Measurements from ENCODE around the gene TOB1.
"Not testable (repeated sequence)": the region's sequence is repeated elsewhere in the genome, so short reads cannot be mapped to it uniquely, and the experiment has no call there.

TOB1 gene

GRCh38 chr17:50898369-50899004 lies 32.3 kb upstream of the TOB1 start:
- no peak for DNase-seq (ENCODE audit: low read depth, low spot score)

- DNase-seq (ENCODE audit: low read depth, low spot score) = not testable (repeated sequence)
These were observed 28.4 kb upstream of the TOB1 start for GRCh38 chr17:50894513-50894912.

GRCh38 chr17:50893183-50893993 lies 27.2 kb upstream of the TOB1 start:
- DNase-seq (ENCODE audit: low read depth, low spot score) = peak; percentile 73

- DNase-seq (ENCODE audit: low read depth, low spot score) = no peak
These were observed 26.1 kb upstream of the TOB1 start for GRCh38 chr17:50892101-50892776.

GRCh38 chr17:50891577-50891989 lies 25.4 kb upstream of the TOB1 start:
- peak; percentile 44 for DNase-seq (ENCODE audit: low read depth, low spot score)

GRCh38 chr17:50890675-50891516 lies 24.7 kb upstream of the TOB1 start:
- no peak for DNase-seq (ENCODE audit: low read depth, low spot score)

- DNase-seq (ENCODE audit: low read depth, low spot score) = no peak
These were observed 23.5 kb upstream of the TOB1 start for GRCh38 chr17:50889528-50890118.

- DNase-seq (ENCODE audit: low read depth, low spot score) = no peak
These were observed 21.6 kb upstream of the TOB1 start for GRCh38 chr17:50887705-50888245.

- peak; percentile 75 for DNase-seq (ENCODE audit: low read depth, low spot score)
These were observed 18.5 kb upstream of the TOB1 start for GRCh38 chr17:50884439-50885311.

- no peak for DNase-seq (ENCODE audit: low read depth, low spot score)
These were observed 17.8 kb upstream of the TOB1 start for GRCh38 chr17:50883850-50884438.

- no peak for DNase-seq (ENCODE audit: low read depth, low spot score)
These were observed 16.7 kb upstream of the TOB1 start for GRCh38 chr17:50882851-50883250.

- no peak for DNase-seq (ENCODE audit: low read depth, low spot score)
These were observed 15.0 kb upstream of the TOB1 start for GRCh38 chr17:50881182-50881581.

GRCh38 chr17:50879086-50879485 lies 12.9 kb upstream of the TOB1 start:
- no peak for DNase-seq (ENCODE audit: low read depth, low spot score)

GRCh38 chr17:50877838-50878237 lies 11.7 kb upstream of the TOB1 start:
- no peak for DNase-seq (ENCODE audit: low read depth, low spot score)

GRCh38 chr17:50877042-50877441 lies 10.9 kb upstream of the TOB1 start:
- not testable (repeated sequence) for DNase-seq (ENCODE audit: low read depth, low spot score)

- no peak for DNase-seq (ENCODE audit: low read depth, low spot score)
These were observed 8.9 kb upstream of the TOB1 start for GRCh38 chr17:50875074-50875473.

GRCh38 chr17:50872710-50873424 lies 6.7 kb upstream of the TOB1 start:
- DNase-seq (ENCODE audit: low read depth, low spot score) = no peak

- DNase-seq (ENCODE audit: low read depth, low spot score) = no peak
These were observed 5.7 kb upstream of the TOB1 start for GRCh38 chr17:50871898-50872297.

GRCh38 chr17:50871364-50871763 lies 5.2 kb upstream of the TOB1 start:
- no peak for DNase-seq (ENCODE audit: low read depth, low spot score)

All from ELF-1 (cell line).